Measurements from ENCODE around the gene BACE2. TPM values are rescaled to one million over a fixed set of nuclear protein-coding genes. Genes with fewer than 3 reads are reported as not detected.
"Not testable (repeated sequence)": the region's sequence is repeated elsewhere in the genome, so short reads cannot be mapped to it uniquely, and the experiment has no call there.

BACE2 gene
- total RNA-seq, 2 experiments from 2014 or later, result 0.32 to 0.73 TPM

GRCh38 chr21:41313285-41314164 lies 145.6 kb downstream of the BACE2 start:
- CTCF ChIA-PET, POLR2A ChIA-PET: not testable (repeated sequence)

GRCh38 chr21:41315726-41316125 lies 147.8 kb downstream of the BACE2 start:
- ChIA-PET CTCF (no interaction called here), POLR2A (no interaction called here)

GRCh38 chr21:41316200-41317062 lies 148.5 kb downstream of the BACE2 start, which contains the start of gene FAM3B:
Gene FAM3B, plus strand, starts transcription at chr21:41316801. Its CDS starts 79 bp downstream, at chr21:41316880.
- POLR2A ChIA-PET, result no interaction called here

GRCh38 chr21:41317063-41317392 lies 149.1 kb downstream of the BACE2 start:
- POLR2A ChIA-PET, result no interaction called here
- CTCF ChIA-PET, result no interaction called here

More at GRCh38 chr21:41316200-41317062, 148.5 kb downstream of the BACE2 start, which contains the start of gene FAM3B:
- CTCF ChIA-PET, result no interaction called here

- ChIA-PET POLR2A (no interaction called here), CTCF (no interaction called here)
Observed at GRCh38 chr21:41317458-41317857, 149.5 kb downstream of the BACE2 start.

GRCh38 chr21:41318218-41318617 lies 150.3 kb downstream of the BACE2 start:
- CTCF ChIA-PET, result no interaction called here

GRCh38 chr21:41319273-41319672 lies 151.3 kb downstream of the BACE2 start:
- ChIA-PET POLR2A (no interaction called here), CTCF (interaction anchor here (0.6 kb wide), 1 partner anchor 86 kb away, joined by 4 read pairs; no protein-coding TSS in a partner anchor)

More at GRCh38 chr21:41318218-41318617, 150.3 kb downstream of the BACE2 start:
- POLR2A ChIA-PET, result no interaction called here

- ChIA-PET POLR2A (no interaction called here), CTCF (no interaction called here)
Observed at GRCh38 chr21:41321211-41321907, 153.4 kb downstream of the BACE2 start.

GRCh38 chr21:41321908-41322495 lies 154.0 kb downstream of the BACE2 start:
- CTCF ChIA-PET, result no interaction called here
- POLR2A ChIA-PET, result no interaction called here

- CTCF ChIA-PET, result interaction anchor here (1.2 kb wide), 1 partner anchor 40 kb away, joined by 3 read pairs; no protein-coding TSS in a partner anchor
- POLR2A ChIA-PET, result no interaction called here
Observed at GRCh38 chr21:41322496-41323382, 154.8 kb downstream of the BACE2 start.

- CTCF ChIA-PET, result no interaction called here
- POLR2A ChIA-PET, result no interaction called here
Observed at GRCh38 chr21:41325138-41325912, 157.4 kb downstream of the BACE2 start.

- POLR2A ChIA-PET, result no interaction called here
- CTCF ChIA-PET, result no interaction called here
Observed at GRCh38 chr21:41326414-41327080, 158.6 kb downstream of the BACE2 start.

GRCh38 chr21:41327753-41328152 lies 159.8 kb downstream of the BACE2 start:
- POLR2A ChIA-PET, result no interaction called here
- CTCF ChIA-PET, result no interaction called here

- ChIA-PET CTCF (no interaction called here), POLR2A (no interaction called here)
Observed at GRCh38 chr21:41328660-41329607, 161.0 kb downstream of the BACE2 start.
